B cell (primary cell): ENCODE data around the gene ANK3.

ENCODE experiments used
- EZH2 ChIP-seq: IDR thresholded peaks from 2 replicates; pipeline ENCODE4 v1.6.1; 2012; ENCODE audit warnings: borderline replicate concordance, low read depth, mild to moderate bottlenecking, moderate library complexity, low read length; ENCODE audit not compliant: insufficient read depth, poor library complexity, severe bottlenecking
- TF ChIP-seq, protein P1 (sequence below): fragments of 200-600 bp; IDR thresholded peaks from one replicate; pipeline ENCODE4 v1.8.0; 2022; ENCODE audit warnings: antibody characterized with exemption, mild to moderate bottlenecking

DNA sequence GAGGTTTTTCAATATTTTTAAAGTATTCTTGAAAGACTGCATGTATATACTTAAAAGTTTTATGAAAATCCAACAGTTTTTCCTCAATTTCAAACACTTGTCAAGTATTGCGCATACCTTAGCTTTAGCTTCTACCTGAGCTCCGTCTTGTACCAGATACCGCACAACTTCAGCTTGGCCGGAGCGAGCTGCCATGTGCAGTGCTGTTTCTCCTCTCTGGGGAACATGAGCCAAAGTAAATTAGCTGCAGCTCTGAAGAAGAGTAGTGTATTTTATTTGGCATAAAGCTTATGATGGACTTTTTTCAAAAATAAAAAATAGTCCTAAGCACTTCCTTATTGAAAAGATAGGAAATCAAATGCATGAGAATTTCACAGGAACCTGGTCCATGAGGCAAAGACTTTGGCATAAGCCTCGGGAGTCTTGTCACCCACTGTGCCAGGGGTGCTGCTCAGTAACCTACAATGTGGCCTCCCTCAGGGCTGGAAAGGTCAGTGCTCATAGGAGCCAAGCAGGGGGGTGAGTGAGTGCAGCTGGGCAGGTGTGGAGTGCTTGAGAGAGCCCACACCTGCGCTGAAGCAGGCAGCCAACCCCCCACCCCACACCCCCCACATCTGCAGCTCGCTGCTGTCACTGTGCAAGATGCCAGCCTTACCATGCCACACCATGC lies 189.5 kb downstream of the ANK3 start:
- TF ChIP-seq, protein P1, sequence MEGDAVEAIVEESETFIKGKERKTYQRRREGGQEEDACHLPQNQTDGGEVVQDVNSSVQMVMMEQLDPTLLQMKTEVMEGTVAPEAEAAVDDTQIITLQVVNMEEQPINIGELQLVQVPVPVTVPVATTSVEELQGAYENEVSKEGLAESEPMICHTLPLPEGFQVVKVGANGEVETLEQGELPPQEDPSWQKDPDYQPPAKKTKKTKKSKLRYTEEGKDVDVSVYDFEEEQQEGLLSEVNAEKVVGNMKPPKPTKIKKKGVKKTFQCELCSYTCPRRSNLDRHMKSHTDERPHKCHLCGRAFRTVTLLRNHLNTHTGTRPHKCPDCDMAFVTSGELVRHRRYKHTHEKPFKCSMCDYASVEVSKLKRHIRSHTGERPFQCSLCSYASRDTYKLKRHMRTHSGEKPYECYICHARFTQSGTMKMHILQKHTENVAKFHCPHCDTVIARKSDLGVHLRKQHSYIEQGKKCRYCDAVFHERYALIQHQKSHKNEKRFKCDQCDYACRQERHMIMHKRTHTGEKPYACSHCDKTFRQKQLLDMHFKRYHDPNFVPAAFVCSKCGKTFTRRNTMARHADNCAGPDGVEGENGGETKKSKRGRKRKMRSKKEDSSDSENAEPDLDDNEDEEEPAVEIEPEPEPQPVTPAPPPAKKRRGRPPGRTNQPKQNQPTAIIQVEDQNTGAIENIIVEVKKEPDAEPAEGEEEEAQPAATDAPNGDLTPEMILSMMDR: no peak
- no peak for TF ChIP-seq EZH2
